Retina (tissue), 1 donor: ENCODE measurements around the gene TXNDC8.
"Not testable (repeated sequence)": the region's sequence is repeated elsewhere in the genome, so short reads cannot be mapped to it uniquely, and the experiment has no call there.

ENCODE experiments used
- DNase-seq: peaks from one replicate; pipeline ENCODE4 v3.0.0-alpha.2; 2016

Gene TXNDC8

GRCh38 chr9:110337727-110338126 is at the start of gene TXNDC8:
Gene TXNDC8 (minus strand): TSS chr9:110337863.
- no peak for DNase-seq

GRCh38 chr9:110383491-110383890 is 45.8 kb upstream of the TXNDC8 start:
- DNase-seq, result no peak

- no peak for DNase-seq
Measured at GRCh38 chr9:110382731-110383130, 45.1 kb upstream of the TXNDC8 start.

GRCh38 chr9:110371411-110372007 is 33.8 kb upstream of the TXNDC8 start:
- no peak for DNase-seq

- DNase-seq, result no peak
Measured at GRCh38 chr9:110370315-110370714, 32.7 kb upstream of the TXNDC8 start.

GRCh38 chr9:110364451-110364850 is 26.8 kb upstream of the TXNDC8 start:
- DNase-seq, result no peak

- not testable (repeated sequence) for DNase-seq
Measured at GRCh38 chr9:110358992-110359391, 21.3 kb upstream of the TXNDC8 start.

- no peak for DNase-seq
Measured at GRCh38 chr9:110357505-110357904, 19.8 kb upstream of the TXNDC8 start.

- no peak for DNase-seq
Measured at GRCh38 chr9:110356639-110357395, 19.2 kb upstream of the TXNDC8 start.

- DNase-seq, result no peak
Measured at GRCh38 chr9:110355911-110356310, 18.2 kb upstream of the TXNDC8 start.

- DNase-seq, result no peak
Measured at GRCh38 chr9:110351009-110351467, 13.4 kb upstream of the TXNDC8 start.

- no peak for DNase-seq
Measured at GRCh38 chr9:110346325-110346724, 8.7 kb upstream of the TXNDC8 start.

GRCh38 chr9:110344821-110345220 is 7.2 kb upstream of the TXNDC8 start:
- no peak for DNase-seq

- no peak for DNase-seq
Measured at GRCh38 chr9:110343551-110343950, 5.9 kb upstream of the TXNDC8 start.

GRCh38 chr9:110340306-110340705 is 2.6 kb upstream of the TXNDC8 start:
- no peak for DNase-seq

- no peak for DNase-seq
Measured at GRCh38 chr9:110338143-110338542, 480 bp upstream of the TXNDC8 start.

- DNase-seq, result no peak
Measured at GRCh38 chr9:110336363-110336762, 1.3 kb downstream of the TXNDC8 start.

GRCh38 chr9:110334871-110335270 is 2.8 kb downstream of the TXNDC8 start:
- DNase-seq, result no peak

- no peak for DNase-seq
Measured at GRCh38 chr9:110334183-110334582, 3.5 kb downstream of the TXNDC8 start.

GRCh38 chr9:110332766-110333165 is 4.9 kb downstream of the TXNDC8 start:
- no peak for DNase-seq

- no peak for DNase-seq
Measured at GRCh38 chr9:110330484-110331105, 7.1 kb downstream of the TXNDC8 start.

- DNase-seq, result no peak
Measured at GRCh38 chr9:110329639-110330230, 7.9 kb downstream of the TXNDC8 start.

- DNase-seq, result no peak
Measured at GRCh38 chr9:110328763-110329162, 8.9 kb downstream of the TXNDC8 start.

- no peak for DNase-seq
Measured at GRCh38 chr9:110327716-110328115, 9.9 kb downstream of the TXNDC8 start.
